CD14-positive monocyte (primary cell): ENCODE results near the gene KCTD18. TPM values are rescaled to one million over a fixed set of nuclear protein-coding genes. Genes with fewer than 3 reads are reported as not detected.

Experiments
- DNase-seq, 3 donors: peaks; one replicate each; pipeline ENCODE4 v3.0.0-alpha.2; 2011 to 2022
- H2AFZ ChIP-seq: 2 replicates; pipeline ENCODE4 v1.6.0; 2012; ENCODE audit warnings: mild to moderate bottlenecking, low read depth, low read length, inconsistent platforms; ENCODE audit not compliant: insufficient read depth, poor library complexity, severe bottlenecking
- H3K27ac ChIP-seq, 2 donors: 1 replicate in 1 of 2; 2 replicates in 1 of 2; pipeline ENCODE4 v1.5.1; 2012 to 2013; ENCODE audit warnings: low read length in 2 of 2, control low read depth in 1 of 2, inconsistent platforms in 1 of 2, low read depth in 1 of 2, mild to moderate bottlenecking in 1 of 2
- H3K27me3 ChIP-seq, 2 donors: one replicate each; pipeline versions ENCODE4 v1.6.0 to v1.6.1; 2011 to 2013; ENCODE audit warnings: low read length in 2 of 2; ENCODE audit not compliant: control insufficient read depth in 2 of 2, insufficient read depth in 2 of 2
- H3K36me3 ChIP-seq, 2 donors: replicated peaks in 1 of 2; 1 replicate in 1 of 2; 2 replicates in 1 of 2; pipeline versions ENCODE4 v1.5.1 to v1.6.1; 2012 to 2013; ENCODE audit warnings: low read length in 2 of 2, control low read depth in 1 of 2, inconsistent platforms in 1 of 2, mild to moderate bottlenecking in 1 of 2; ENCODE audit not compliant: insufficient read depth in 2 of 2, control insufficient read depth in 1 of 2
- H3K4me1 ChIP-seq, 2 donors: 1 replicate in 1 of 2; 2 replicates in 1 of 2; pipeline versions ENCODE4 v1.5.1 to v1.6.1; 2012 to 2013; ENCODE audit warnings: low read length in 2 of 2, control low read depth in 1 of 2, inconsistent platforms in 1 of 2, mild to moderate bottlenecking in 1 of 2, moderate library complexity in 1 of 2; ENCODE audit not compliant: insufficient read depth in 2 of 2, control insufficient read depth in 1 of 2
- H3K4me2 ChIP-seq: replicated peaks from 2 replicates; pipeline ENCODE3; 2012; ENCODE audit warnings: low read length, moderate library complexity, mild to moderate bottlenecking; ENCODE audit not compliant: poor library complexity, severe bottlenecking; ENCODE audit errors: extremely low read depth
- H3K4me3 ChIP-seq, 3 experiments: fragments of 200-600 bp in 1 of 3; sonication (generic) in 1 of 3; replicated peaks in 1 of 3; 1 replicate in 2 of 3; 2 replicates in 1 of 3; pipeline ENCODE4 v1.5.1; 2011 to 2013; ENCODE audit warnings: low read length in 3 of 3, mild to moderate bottlenecking in 3 of 3, control low read depth in 2 of 3, low read depth in 2 of 3, inconsistent platforms in 1 of 3, moderate library complexity in 1 of 3
- H3K79me2 ChIP-seq: 2 replicates; pipeline ENCODE4 v1.6.0; 2012; ENCODE audit warnings: mild to moderate bottlenecking, control low read depth, inconsistent platforms, low read length, moderate library complexity; ENCODE audit not compliant: insufficient read depth
- H3K9ac ChIP-seq: 2 replicates; pipeline ENCODE4 v1.6.0; 2017; ENCODE audit warnings: low read length, mild to moderate bottlenecking; ENCODE audit not compliant: insufficient read depth, poor library complexity, severe bottlenecking
- H3K9me3 ChIP-seq, 2 donors: replicated peaks in 1 of 2; 1 replicate in 1 of 2; 2 replicates in 1 of 2; pipeline versions ENCODE4 v1.5.1 to v1.6.1; 2012 to 2013; ENCODE audit warnings: low read length in 2 of 2, control low read depth in 1 of 2; ENCODE audit not compliant: control insufficient read depth in 1 of 2, insufficient read depth in 1 of 2
- H4K20me1 ChIP-seq: 2 replicates; pipeline ENCODE4 v1.6.0; 2012; ENCODE audit warnings: mild to moderate bottlenecking, low read length, control low read depth, moderate library complexity; ENCODE audit not compliant: insufficient read depth
- H3K27ac Mint-ChIP-seq, 7 donors: one replicate each; pipeline ENCODE4 v1.8.0; 2020; ENCODE audit warnings: mild to moderate bottlenecking in 7 of 7, mixed read lengths in 7 of 7, moderate library complexity in 6 of 7, inconsistent platforms in 2 of 7
- H3K27me3 Mint-ChIP-seq, 3 donors: one replicate each; pipeline ENCODE4 v1.8.0; 2021 to 2022; ENCODE audit warnings: low read depth in 3 of 3, mild to moderate bottlenecking in 3 of 3, mixed read lengths in 3 of 3, moderate library complexity in 3 of 3, inconsistent platforms in 1 of 3
- H3K36me3 Mint-ChIP-seq, 2 donors: one replicate each; pipeline ENCODE4 v1.8.0; 2020; ENCODE audit warnings: mixed read lengths in 2 of 2, inconsistent platforms in 1 of 2, mild to moderate bottlenecking in 1 of 2
- H3K4me1 Mint-ChIP-seq: one replicate; pipeline ENCODE4 v1.8.0; 2020; ENCODE audit warnings: mild to moderate bottlenecking, mixed read lengths
- H3K4me3 Mint-ChIP-seq, 2 donors: one replicate each; pipeline ENCODE4 v1.8.0; 2020; ENCODE audit warnings: mild to moderate bottlenecking in 2 of 2, mixed read lengths in 2 of 2, moderate library complexity in 1 of 2
- H3K9me3 Mint-ChIP-seq, 7 donors: one replicate each; pipeline ENCODE4 v1.8.0; 2020 to 2022; ENCODE audit warnings: mixed read lengths in 7 of 7, mild to moderate bottlenecking in 6 of 7, moderate library complexity in 6 of 7, inconsistent platforms in 2 of 7
- WGBS: methylation state at CpG from one replicate; pipeline ENCODE4 v1.1.5; 2013; ENCODE audit warnings: missing lambda C conversion rate; ENCODE audit not compliant: insufficient coverage; 5-methylcytosine and 5-hydroxymethylcytosine counted together
- intact Hi-C, 2 donors: fragments of 100-400 bp; cut with micrococcal nuclease; formaldehyde crosslinking; loops; one replicate each; pipeline versions ENCODE4 v1.15.0 to v1.15.1; 2023
- polyA plus RNA-seq, 3 donors: library from polyadenylated mRNA; depleted of rRNA in 1 of 3; unstranded in 2 of 3; stranded (reverse) in 1 of 3; fragments of 300-500 nt in 2 of 3; fragments of >200 nt in 1 of 3; fragmentation: Illumina TruSeq in 2 of 3; gene quantifications; 1 replicate in 2 of 3; 2 replicates in 1 of 3; pipeline ENCODE4 v1.2.3, GENCODE V29; 2012 to 2021
- TF ChIP-seq, protein P1 (sequence below): fragments of 200-600 bp; IDR thresholded peaks from one replicate; pipeline ENCODE4 v1.8.0; 2022; ENCODE audit warnings: antibody characterized with exemption, mild to moderate bottlenecking

The KCTD18 gene
- polyA plus RNA-seq, 3 donors = 9.7 to 14.6 (median 11.8) TPM

DNA sequence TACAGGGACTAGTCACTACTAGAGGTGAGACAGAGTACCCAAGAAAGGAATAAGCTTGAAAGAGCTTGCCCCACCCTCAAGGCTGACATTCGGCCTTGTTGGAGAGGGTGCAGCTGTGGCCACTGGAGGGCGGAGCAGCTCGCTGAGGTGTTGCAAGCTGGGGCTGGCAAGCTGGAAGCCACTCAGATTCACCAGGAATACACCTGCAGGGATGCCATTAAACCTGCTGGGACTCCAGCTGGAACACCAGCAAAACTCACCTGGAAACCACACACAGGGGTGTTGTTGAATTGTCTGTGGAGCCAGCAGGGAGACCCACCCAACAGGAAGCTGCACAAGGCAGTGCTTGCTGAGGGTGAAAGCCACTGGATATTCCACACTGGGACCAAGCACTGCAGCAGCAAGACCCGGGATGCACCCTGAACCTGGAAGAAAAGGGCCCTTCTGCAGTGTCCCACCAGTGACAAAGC, 26.1 kb downstream of the KCTD18 start:
- peaks cover 0 to 8% of the 10 kb centered on the region in 2 donors for H3K36me3 Mint-ChIP-seq
- H3K9ac ChIP-seq = no peak overlapping the region
- TF ChIP-seq, protein P1, sequence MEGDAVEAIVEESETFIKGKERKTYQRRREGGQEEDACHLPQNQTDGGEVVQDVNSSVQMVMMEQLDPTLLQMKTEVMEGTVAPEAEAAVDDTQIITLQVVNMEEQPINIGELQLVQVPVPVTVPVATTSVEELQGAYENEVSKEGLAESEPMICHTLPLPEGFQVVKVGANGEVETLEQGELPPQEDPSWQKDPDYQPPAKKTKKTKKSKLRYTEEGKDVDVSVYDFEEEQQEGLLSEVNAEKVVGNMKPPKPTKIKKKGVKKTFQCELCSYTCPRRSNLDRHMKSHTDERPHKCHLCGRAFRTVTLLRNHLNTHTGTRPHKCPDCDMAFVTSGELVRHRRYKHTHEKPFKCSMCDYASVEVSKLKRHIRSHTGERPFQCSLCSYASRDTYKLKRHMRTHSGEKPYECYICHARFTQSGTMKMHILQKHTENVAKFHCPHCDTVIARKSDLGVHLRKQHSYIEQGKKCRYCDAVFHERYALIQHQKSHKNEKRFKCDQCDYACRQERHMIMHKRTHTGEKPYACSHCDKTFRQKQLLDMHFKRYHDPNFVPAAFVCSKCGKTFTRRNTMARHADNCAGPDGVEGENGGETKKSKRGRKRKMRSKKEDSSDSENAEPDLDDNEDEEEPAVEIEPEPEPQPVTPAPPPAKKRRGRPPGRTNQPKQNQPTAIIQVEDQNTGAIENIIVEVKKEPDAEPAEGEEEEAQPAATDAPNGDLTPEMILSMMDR = peak; percentile 17
- 46% methylated on average over 4 of the region's 4 CpGs for WGBS
- no peak overlapping the region for H2AFZ ChIP-seq
- no peaks in the 10 kb centered on the region for H3K4me1 ChIP-seq
- H3K4me1 Mint-ChIP-seq = no peaks in the 10 kb centered on the region
- H3K27me3 ChIP-seq = no peaks in the 10 kb centered on the region
- H3K4me2 ChIP-seq = no peak overlapping the region
- no peaks in the 10 kb centered on the region for H4K20me1 ChIP-seq
- peaks cover under 1 to 7% of the 10 kb centered on the region in 2 donors for H3K36me3 ChIP-seq
- H3K27me3 Mint-ChIP-seq = peaks cover 0 to 5% (median 0%) of the 10 kb centered on the region in 3 donors
- no peak overlapping the region for H3K27ac Mint-ChIP-seq
- no peak for DNase-seq
- no peaks in the 10 kb centered on the region for H3K9me3 ChIP-seq
- H3K27ac ChIP-seq = no peak overlapping the region
- intact Hi-C loops = loop anchor here in 1 of 2 donors (5.0 kb wide), 1 partner anchor 501 kb away; no protein-coding TSS in a partner anchor
- H3K9me3 Mint-ChIP-seq = no peaks in the 10 kb centered on the region
- no peak overlapping the region for H3K4me3 ChIP-seq
- no peaks in the 10 kb centered on the region for H3K79me2 ChIP-seq
- H3K4me3 Mint-ChIP-seq = no peak overlapping the region

- Mint-ChIP-seq H3K4me1 (no peaks in the 10 kb centered on the region), H3K27ac (no peak overlapping the region), H3K27me3 (peaks cover 0 to 5% (median 0%) of the 10 kb centered on the region in 3 donors), H3K9me3 (no peaks in the 10 kb centered on the region), H3K4me3 (no peak overlapping the region), H3K36me3 (peaks cover 4 to 9% of the 10 kb centered on the region in 2 donors)
- Histone ChIP-seq H3K36me3 (peaks cover 0 to 5% of the 10 kb centered on the region in 2 donors), H3K4me3 (no peak overlapping the region), H3K4me2 (no peak overlapping the region), H3K9ac (no peak overlapping the region), H3K27ac (no peak overlapping the region), H3K79me2 (no peaks in the 10 kb centered on the region), H2AFZ (no peak overlapping the region), H3K9me3 (no peaks in the 10 kb centered on the region), H3K27me3 (no peaks in the 10 kb centered on the region), H4K20me1 (no peaks in the 10 kb centered on the region), H3K4me1 (no peaks in the 10 kb centered on the region)
- intact Hi-C loops = loop anchor here in 1 of 2 donors (5.0 kb wide), 1 partner anchor 500 kb away; no protein-coding TSS in a partner anchor
- TF ChIP-seq, protein P1 = no peak
- DNase-seq = no peak
Measured at GRCh38 chr2:200482194-200482593, 27.7 kb downstream of the KCTD18 start.
